ENCODE data around the gene MIDN. TPM values are rescaled to one million over a fixed set of nuclear protein-coding genes. Genes with fewer than 3 reads are reported as not detected.
"Not testable (repeated sequence)": the region's sequence is repeated elsewhere in the genome, so short reads cannot be mapped to it uniquely, and the experiment has no call there.

MIDN gene
- total RNA-seq, 2 experiments from 2014 or later, result 75.2 to 80.7 TPM

GRCh38 chr19:1295169-1296012 lies 47.0 kb downstream of the MIDN start:
- no peaks in the 10 kb centered on the region for H3K36me3 Mint-ChIP-seq
- no peaks in the 10 kb centered on the region for H3K9me3 Mint-ChIP-seq
- H3K4me3 Mint-ChIP-seq, result no peak overlapping the region
- peaks cover 11% of the 10 kb centered on the region for H3K27me3 Mint-ChIP-seq
- POLR2A ChIA-PET, result no interaction called here
- H3K4me1 Mint-ChIP-seq, result no peaks in the 10 kb centered on the region
- H3K27ac Mint-ChIP-seq, result no peak overlapping the region
- peak; percentile 66 for DNase-seq
- peak; percentile 38 for ATAC-seq (ENCODE audit: low read depth)

- Mint-ChIP-seq H3K9me3 (no peaks in the 10 kb centered on the region), H3K27me3 (peaks cover 11% of the 10 kb centered on the region), H3K27ac (no peak overlapping the region), H3K4me3 (no peak overlapping the region), H3K4me1 (no peaks in the 10 kb centered on the region), H3K36me3 (no peaks in the 10 kb centered on the region)
- ATAC-seq (ENCODE audit: low read depth), result no peak
- POLR2A ChIA-PET, result no interaction called here
- no peak for DNase-seq
Measured at GRCh38 chr19:1296078-1296477, 47.7 kb downstream of the MIDN start.

- Mint-ChIP-seq H3K4me3 (no peak overlapping the region), H3K9me3 (no peaks in the 10 kb centered on the region), H3K27me3 (peaks cover 11% of the 10 kb centered on the region), H3K36me3 (no peaks in the 10 kb centered on the region), H3K4me1 (no peaks in the 10 kb centered on the region), H3K27ac (no peak overlapping the region)
- ATAC-seq (ENCODE audit: low read depth) (no peak), DNase-seq (no peak)
- POLR2A ChIA-PET, result no interaction called here
Measured at GRCh38 chr19:1296575-1297271, 48.3 kb downstream of the MIDN start.

GRCh38 chr19:1298235-1298634 lies 49.9 kb downstream of the MIDN start:
- Mint-ChIP-seq H3K27ac (no peak overlapping the region), H3K27me3 (peaks cover 11% of the 10 kb centered on the region), H3K4me3 (no peak overlapping the region), H3K9me3 (no peaks in the 10 kb centered on the region), H3K4me1 (no peaks in the 10 kb centered on the region), H3K36me3 (no peaks in the 10 kb centered on the region)
- DNase-seq (no peak), ATAC-seq (ENCODE audit: low read depth) (no peak)
- POLR2A ChIA-PET, result no interaction called here

GRCh38 chr19:1299801-1300200 lies 51.4 kb downstream of the MIDN start:
- POLR2A ChIA-PET, result no interaction called here
- no peak for ATAC-seq (ENCODE audit: low read depth)
- Mint-ChIP-seq H3K4me1 (no peaks in the 10 kb centered on the region), H3K27me3 (peaks cover 8% of the 10 kb centered on the region), H3K9me3 (no peaks in the 10 kb centered on the region), H3K27ac (no peak overlapping the region), H3K36me3 (no peaks in the 10 kb centered on the region), H3K4me3 (no peak overlapping the region)
- DNase-seq, result no peak

- no peak for ATAC-seq (ENCODE audit: low read depth)
- Mint-ChIP-seq H3K4me1 (no peaks in the 10 kb centered on the region), H3K9me3 (no peaks in the 10 kb centered on the region), H3K27me3 (peaks cover 4% of the 10 kb centered on the region), H3K27ac (no peak overlapping the region), H3K36me3 (no peaks in the 10 kb centered on the region), H3K4me3 (no peak overlapping the region)
- POLR2A ChIA-PET, result no interaction called here
- DNase-seq, result no peak
Measured at GRCh38 chr19:1300744-1301490, 52.5 kb downstream of the MIDN start.

- POLR2A ChIA-PET, result no interaction called here
- Mint-ChIP-seq H3K36me3 (no peaks in the 10 kb centered on the region), H3K4me1 (no peaks in the 10 kb centered on the region), H3K4me3 (no peak overlapping the region), H3K27ac (no peak overlapping the region), H3K9me3 (no peaks in the 10 kb centered on the region), H3K27me3 (peaks cover 4% of the 10 kb centered on the region)
- ATAC-seq (ENCODE audit: low read depth), result no peak
- DNase-seq, result no peak
Measured at GRCh38 chr19:1302533-1303239, 54.3 kb downstream of the MIDN start.

GRCh38 chr19:1304197-1304924 lies 56.0 kb downstream of the MIDN start:
- Mint-ChIP-seq H3K9me3 (no peaks in the 10 kb centered on the region), H3K36me3 (no peaks in the 10 kb centered on the region), H3K27me3 (no peaks in the 10 kb centered on the region), H3K4me3 (no peak overlapping the region), H3K4me1 (no peaks in the 10 kb centered on the region), H3K27ac (no peak overlapping the region)
- POLR2A ChIA-PET, result no interaction called here
- DNase-seq, result no peak
- no peak for ATAC-seq (ENCODE audit: low read depth)

GRCh38 chr19:1305354-1305753 lies 57.0 kb downstream of the MIDN start:
- H3K27me3 Mint-ChIP-seq; DNase-seq; H3K4me1 Mint-ChIP-seq; H3K9me3 Mint-ChIP-seq; H3K36me3 Mint-ChIP-seq; H3K27ac Mint-ChIP-seq; ATAC-seq (ENCODE audit: low read depth); H3K4me3 Mint-ChIP-seq; POLR2A ChIA-PET: not testable (repeated sequence)

GRCh38 chr19:1307320-1307719 lies 58.9 kb downstream of the MIDN start:
- DNase-seq, result no peak
- Mint-ChIP-seq H3K4me3 (no peak overlapping the region), H3K9me3 (no peaks in the 10 kb centered on the region), H3K4me1 (no peaks in the 10 kb centered on the region), H3K27ac (no peak overlapping the region), H3K27me3 (no peaks in the 10 kb centered on the region), H3K36me3 (no peaks in the 10 kb centered on the region)
- POLR2A ChIA-PET, result no interaction called here
- ATAC-seq (ENCODE audit: low read depth), result no peak

- Mint-ChIP-seq H3K27me3 (no peaks in the 10 kb centered on the region), H3K27ac (no peak overlapping the region), H3K4me3 (no peak overlapping the region), H3K9me3 (no peaks in the 10 kb centered on the region), H3K36me3 (no peaks in the 10 kb centered on the region), H3K4me1 (no peaks in the 10 kb centered on the region)
- DNase-seq (no peak), ATAC-seq (ENCODE audit: low read depth) (no peak)
- POLR2A ChIA-PET, result no interaction called here
Measured at GRCh38 chr19:1307755-1308303, 59.4 kb downstream of the MIDN start.

- no peaks in the 10 kb centered on the region for H3K36me3 Mint-ChIP-seq
- POLR2A ChIA-PET, result no interaction called here
Measured at GRCh38 chr19:1308718-1309117, 60.3 kb downstream of the MIDN start.

More at GRCh38 chr19:1308718-1309117, 60.3 kb downstream of the MIDN start:
- no peak overlapping the region for H3K4me3 Mint-ChIP-seq
- H3K27ac Mint-ChIP-seq, result no peak overlapping the region
- H3K4me1 Mint-ChIP-seq, result no peaks in the 10 kb centered on the region
- no peaks in the 10 kb centered on the region for H3K9me3 Mint-ChIP-seq
- no peak for ATAC-seq (ENCODE audit: low read depth)
- no peak for DNase-seq
- peaks cover 1% of the 10 kb centered on the region for H3K27me3 Mint-ChIP-seq
